GM19324 (cell line): ENCODE data around the gene RAD18.

Source experiments
- ATAC-seq: cut with Tn5 transposase; IDR thresholded peaks from one replicate; pipeline ENCODE4 v1.9.1; 2021; ENCODE audit warnings: mild to moderate bottlenecking, moderate library complexity; ENCODE audit not compliant: unreplicated experiment, low FRiP score

The RAD18 gene

GRCh38 chr3:8986741-8987140, 23.5 kb upstream of the RAD18 start:
- no peak for ATAC-seq

GRCh38 chr3:8985876-8986275, 22.6 kb upstream of the RAD18 start:
- ATAC-seq: no peak

- ATAC-seq: no peak
Observed at GRCh38 chr3:8985411-8985831, 22.1 kb upstream of the RAD18 start.

- no peak for ATAC-seq
Observed at GRCh38 chr3:8984526-8984925, 21.3 kb upstream of the RAD18 start.

- ATAC-seq: no peak
Observed at GRCh38 chr3:8984081-8984480, 20.8 kb upstream of the RAD18 start.

- no peak for ATAC-seq
Observed at GRCh38 chr3:8983591-8983990, 20.3 kb upstream of the RAD18 start.

GRCh38 chr3:8983026-8983425, 19.8 kb upstream of the RAD18 start:
- ATAC-seq: no peak

- ATAC-seq: no peak
Observed at GRCh38 chr3:8982509-8982908, 19.2 kb upstream of the RAD18 start.

- ATAC-seq: no peak
Observed at GRCh38 chr3:8981700-8982099, 18.4 kb upstream of the RAD18 start.

- no peak for ATAC-seq
Observed at GRCh38 chr3:8981296-8981695, 18.0 kb upstream of the RAD18 start.

- ATAC-seq: no peak
Observed at GRCh38 chr3:8980756-8981257, 17.5 kb upstream of the RAD18 start.

- no peak for ATAC-seq
Observed at GRCh38 chr3:8979262-8979661, 16.0 kb upstream of the RAD18 start.

- ATAC-seq: no peak
Observed at GRCh38 chr3:8978551-8978950, 15.3 kb upstream of the RAD18 start.

- no peak for ATAC-seq
Observed at GRCh38 chr3:8976540-8977182, 13.4 kb upstream of the RAD18 start.

GRCh38 chr3:8975081-8976020, 12.1 kb upstream of the RAD18 start:
- no peak for ATAC-seq

GRCh38 chr3:8974458-8974857, 11.2 kb upstream of the RAD18 start:
- no peak for ATAC-seq

- ATAC-seq: no peak
Observed at GRCh38 chr3:8972639-8973038, 9.4 kb upstream of the RAD18 start.

GRCh38 chr3:8970971-8971589, 7.8 kb upstream of the RAD18 start:
- ATAC-seq: no peak

- no peak for ATAC-seq
Observed at GRCh38 chr3:8969241-8969640, 6.0 kb upstream of the RAD18 start.

GRCh38 chr3:8968375-8968882, 5.2 kb upstream of the RAD18 start:
- no peak for ATAC-seq

GRCh38 chr3:8967553-8967952, 4.3 kb upstream of the RAD18 start:
- ATAC-seq: no peak
